Kidney glomerular epithelial cell (primary cell): ENCODE measurements around the gene NDFIP1.
"Not testable (repeated sequence)": the region's sequence is repeated elsewhere in the genome, so short reads cannot be mapped to it uniquely, and the experiment has no call there.

Experiments
- DNase-seq: peaks from one replicate; lab custom pipeline; 2025; lab: John Stamatoyannopoulos, UW

The NDFIP1 gene

DNA sequence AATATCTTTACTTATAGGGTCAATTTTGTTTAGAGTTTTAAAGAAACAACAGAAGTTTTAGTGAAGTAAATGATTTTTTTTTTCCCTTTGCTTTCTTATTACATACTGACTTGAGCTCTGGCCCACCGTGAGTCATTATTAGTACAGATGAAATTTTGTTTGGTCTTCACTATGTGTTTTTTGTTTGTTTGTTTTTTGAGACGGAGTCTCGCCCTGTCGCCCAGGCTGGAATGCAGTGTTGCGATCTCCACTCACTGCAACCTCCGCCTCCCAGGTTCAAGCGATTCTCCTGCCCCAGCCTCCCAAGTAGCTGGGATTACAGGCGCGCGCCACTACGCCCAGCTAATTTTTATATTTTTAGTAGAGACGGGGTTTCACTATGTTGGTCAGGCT lies 45.9 kb downstream of the NDFIP1 start:
- not testable (repeated sequence) for DNase-seq

DNA sequence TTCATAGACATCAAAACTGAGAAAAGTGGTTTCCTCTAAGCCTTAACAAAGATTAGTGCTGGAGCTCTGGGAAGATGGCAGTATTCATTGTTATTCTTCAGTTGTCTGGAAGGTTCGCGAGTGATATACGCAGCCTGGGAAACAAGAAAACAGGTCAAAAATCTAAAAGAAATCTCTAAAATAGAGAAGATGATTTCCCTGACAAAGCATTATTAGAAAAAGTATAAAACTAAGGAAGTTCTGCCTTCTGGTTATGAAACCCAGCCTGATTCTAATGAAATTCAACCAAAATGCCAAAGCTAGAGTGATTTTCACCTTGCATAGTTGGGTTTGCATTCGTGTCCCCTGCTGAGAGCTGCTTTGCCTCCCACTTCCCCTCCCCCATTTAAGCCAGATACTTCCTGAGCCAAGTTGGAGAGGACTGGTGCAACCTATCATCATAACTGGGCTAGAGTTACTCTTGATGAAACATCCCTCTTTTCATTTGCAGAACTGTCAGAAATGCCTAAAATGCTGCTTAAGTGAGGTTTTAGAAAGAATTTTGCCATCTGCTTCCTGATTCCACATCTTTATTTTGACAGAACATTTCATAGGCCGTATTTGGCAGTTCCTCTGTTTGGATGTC lies 48.4 kb downstream of the NDFIP1 start:
- no peak for DNase-seq

GRCh38 chr5:142159354-142159753 lies 50.8 kb downstream of the NDFIP1 start:
- no peak for DNase-seq

- no peak for DNase-seq
Observed at GRCh38 chr5:142164315-142164714, 55.7 kb downstream of the NDFIP1 start.

DNA sequence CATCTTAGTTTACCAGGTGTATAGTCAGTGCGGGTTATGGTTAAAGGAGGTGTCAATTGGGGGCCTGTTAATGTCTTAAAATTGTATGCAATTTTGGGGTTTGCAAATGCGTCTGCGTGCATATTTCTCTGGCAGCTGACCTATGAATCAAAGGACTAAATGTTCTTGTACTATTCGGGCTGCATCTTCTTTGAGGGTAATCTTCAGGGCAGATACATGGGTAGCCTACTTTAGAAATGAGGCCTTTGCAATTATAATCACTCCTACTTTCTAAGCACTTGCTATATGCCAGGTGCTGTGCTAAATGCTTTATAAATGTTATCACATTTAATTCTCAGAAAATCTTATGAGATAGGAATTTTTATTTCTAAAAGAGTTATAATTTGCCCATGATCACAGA lies 58.2 kb downstream of the NDFIP1 start:
- DNase-seq = no peak

DNA sequence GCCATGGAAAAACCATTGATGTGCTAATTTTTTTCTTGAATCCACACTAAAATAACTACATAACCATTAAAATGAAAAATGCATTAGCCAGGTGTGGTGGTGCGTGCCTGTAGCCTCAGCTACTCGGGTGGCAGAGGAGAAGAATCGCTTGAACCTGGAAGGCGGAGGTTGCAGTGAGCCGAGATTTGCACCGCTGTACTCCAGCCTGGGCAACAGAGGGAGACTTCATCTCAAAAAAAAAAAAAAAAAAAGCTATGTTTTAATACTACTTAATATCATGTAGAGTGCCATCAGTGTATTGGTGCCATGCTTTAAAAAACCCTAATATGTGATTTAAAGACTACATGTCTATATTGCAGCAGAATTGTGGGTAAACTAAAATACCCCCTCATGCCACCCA lies 58.9 kb downstream of the NDFIP1 start:
- DNase-seq = no peak

- no peak for DNase-seq
Observed at GRCh38 chr5:142168365-142168764, 59.8 kb downstream of the NDFIP1 start.

- DNase-seq = no peak
Observed at GRCh38 chr5:142170254-142170953, 61.8 kb downstream of the NDFIP1 start.

GRCh38 chr5:142171270-142171669 lies 62.7 kb downstream of the NDFIP1 start:
- DNase-seq = no peak

GRCh38 chr5:142175039-142175438 lies 66.5 kb downstream of the NDFIP1 start:
- no peak for DNase-seq

DNA sequence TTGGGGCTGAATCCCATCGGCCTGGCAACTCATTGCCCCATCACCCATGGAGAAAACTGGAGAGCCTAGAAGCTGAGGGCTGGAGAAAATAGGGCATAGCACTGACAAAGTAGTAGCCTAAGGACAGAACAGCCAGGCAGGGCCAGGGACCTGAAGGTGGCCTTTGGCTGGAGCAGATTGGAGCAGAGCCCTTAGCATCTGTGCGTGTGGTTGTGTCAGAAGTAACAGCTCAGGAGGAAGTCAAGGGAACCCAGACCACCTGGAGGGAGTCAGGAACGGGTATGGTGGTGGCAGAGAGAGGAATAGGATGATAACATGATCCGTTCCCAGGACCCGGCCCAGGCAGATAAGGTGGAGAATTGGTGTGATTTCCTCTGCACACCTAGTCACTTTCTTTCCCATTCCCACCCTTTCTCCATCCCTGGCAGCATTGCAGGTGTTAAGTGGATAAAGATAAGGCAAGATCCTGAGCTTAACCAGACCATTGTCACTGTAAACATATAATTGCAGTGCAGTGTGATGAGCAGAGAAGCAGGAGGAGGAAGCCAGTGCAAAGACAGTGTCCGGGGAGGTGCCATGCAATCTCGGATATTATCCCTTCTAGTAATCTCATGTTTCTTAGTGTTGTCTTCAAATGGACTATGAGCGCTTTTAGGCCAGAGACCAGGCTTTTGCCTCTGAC lies 67.0 kb downstream of the NDFIP1 start:
- no peak for DNase-seq

- DNase-seq = no peak
Observed at GRCh38 chr5:142176255-142176654, 67.7 kb downstream of the NDFIP1 start.

GRCh38 chr5:142178651-142179050 lies 70.1 kb downstream of the NDFIP1 start:
- DNase-seq = no peak

DNA sequence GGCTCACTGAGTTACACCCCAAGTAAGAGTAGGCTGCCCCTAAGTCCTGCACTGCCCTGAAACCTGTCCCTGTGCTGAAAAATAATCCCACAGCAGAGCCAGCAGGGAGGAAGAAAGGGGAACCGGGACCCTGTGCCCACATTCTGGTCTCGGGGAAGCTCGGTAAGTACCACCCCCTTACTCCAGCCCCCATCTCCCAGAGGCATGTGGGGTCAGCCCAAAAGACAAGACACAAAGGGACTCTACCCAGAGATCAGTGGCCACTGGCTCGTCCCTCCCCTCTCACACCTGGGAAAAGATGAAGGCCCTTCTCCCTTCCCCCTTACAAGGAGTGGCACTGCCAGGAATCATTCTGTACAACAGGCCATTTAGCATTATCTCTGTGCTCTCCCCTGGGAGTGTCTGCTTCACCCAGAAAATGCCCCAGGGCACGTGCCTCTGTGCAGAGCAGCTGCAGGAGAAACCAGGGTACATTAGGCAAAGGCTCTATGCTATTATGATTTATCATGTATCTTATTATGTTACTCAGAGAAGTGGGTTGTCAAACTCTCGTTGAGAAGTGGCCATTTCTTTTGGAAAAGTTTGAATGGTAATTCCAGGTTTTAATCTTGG lies 71.3 kb downstream of the NDFIP1 start:
- DNase-seq = no peak

DNA sequence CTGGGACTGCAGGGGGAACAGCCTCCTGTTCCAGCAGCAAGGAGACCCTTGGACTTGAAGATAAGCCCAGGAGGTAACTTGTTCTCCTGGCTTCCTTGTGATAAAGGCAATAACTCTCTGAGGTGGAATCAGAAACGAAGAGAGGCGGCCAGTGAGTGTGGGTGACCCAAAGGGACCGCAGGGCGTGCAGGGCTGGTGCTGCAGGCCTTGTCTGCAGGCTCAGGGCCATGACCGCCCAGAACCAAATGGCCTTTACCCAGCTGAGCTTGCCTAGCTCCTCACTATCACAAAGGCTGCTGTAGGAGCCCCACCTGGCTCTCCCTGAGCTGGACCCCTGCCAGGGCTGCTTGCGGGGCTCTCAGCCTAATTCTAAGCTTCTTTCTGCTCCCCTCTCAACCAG lies 72.5 kb downstream of the NDFIP1 start:
- DNase-seq = no peak

GRCh38 chr5:142181547-142182163 lies 73.1 kb downstream of the NDFIP1 start:
- no peak for DNase-seq

- DNase-seq = no peak
Observed at GRCh38 chr5:142182840-142183239, 74.3 kb downstream of the NDFIP1 start.

DNA sequence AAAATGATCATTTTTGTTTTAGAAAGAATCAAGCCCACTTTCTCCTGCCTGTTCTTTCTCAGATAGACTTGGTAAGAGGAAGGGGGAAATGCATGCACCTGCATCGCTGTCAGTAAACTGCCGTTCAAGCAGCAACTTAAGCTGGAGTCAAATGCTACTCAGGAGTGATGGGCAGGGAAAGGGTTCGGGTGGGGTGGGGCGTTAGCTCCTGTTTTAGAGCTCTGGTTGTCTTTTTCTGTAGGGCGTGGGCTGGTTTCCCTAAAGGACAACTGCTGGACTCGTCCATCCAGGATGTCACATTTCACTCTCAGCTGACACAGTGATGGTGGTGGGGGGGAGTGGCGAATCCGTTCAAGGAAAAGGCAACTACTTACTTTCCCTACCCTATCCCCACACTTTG lies 75.0 kb downstream of the NDFIP1 start:
- DNase-seq = no peak

- no peak for DNase-seq
Observed at GRCh38 chr5:142184988-142185387, 76.4 kb downstream of the NDFIP1 start.

- DNase-seq = no peak
Observed at GRCh38 chr5:142186514-142186856, 77.9 kb downstream of the NDFIP1 start.

DNA sequence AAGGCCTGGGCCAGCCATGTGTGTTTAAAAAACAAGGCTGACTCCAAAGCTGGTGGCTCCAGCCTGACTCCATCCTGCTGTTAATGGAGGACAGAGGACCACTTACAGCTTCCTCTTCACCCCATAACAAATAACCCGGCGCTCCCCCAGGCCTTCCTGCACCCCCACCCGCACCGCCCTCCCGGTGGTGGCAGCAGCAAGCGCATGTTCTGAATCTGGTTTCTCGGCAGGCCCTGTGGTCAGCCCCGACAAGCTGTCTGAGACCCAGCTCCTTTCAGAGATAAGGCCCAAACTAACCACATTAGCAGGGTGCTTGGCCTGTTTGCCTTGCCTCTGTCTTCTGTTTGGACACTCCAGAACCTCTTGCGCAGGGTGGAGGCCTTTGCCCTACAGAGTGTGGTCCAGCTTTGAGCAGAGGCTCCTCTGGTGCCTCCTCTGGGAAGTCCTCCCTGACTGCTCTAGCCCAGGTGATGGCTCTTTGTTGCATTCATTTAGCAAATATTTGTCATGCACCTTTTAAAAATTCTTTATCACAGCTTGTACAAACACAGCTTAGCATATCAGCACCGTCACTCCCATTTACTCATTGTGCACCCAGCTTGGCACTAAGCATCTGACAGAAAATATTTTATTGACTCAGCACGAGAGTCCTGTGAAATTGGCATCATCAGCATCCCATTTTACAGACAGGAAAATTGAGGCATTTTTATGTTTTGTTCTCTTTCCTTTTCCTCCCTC lies 78.4 kb downstream of the NDFIP1 start:
- DNase-seq = no peak

DNA sequence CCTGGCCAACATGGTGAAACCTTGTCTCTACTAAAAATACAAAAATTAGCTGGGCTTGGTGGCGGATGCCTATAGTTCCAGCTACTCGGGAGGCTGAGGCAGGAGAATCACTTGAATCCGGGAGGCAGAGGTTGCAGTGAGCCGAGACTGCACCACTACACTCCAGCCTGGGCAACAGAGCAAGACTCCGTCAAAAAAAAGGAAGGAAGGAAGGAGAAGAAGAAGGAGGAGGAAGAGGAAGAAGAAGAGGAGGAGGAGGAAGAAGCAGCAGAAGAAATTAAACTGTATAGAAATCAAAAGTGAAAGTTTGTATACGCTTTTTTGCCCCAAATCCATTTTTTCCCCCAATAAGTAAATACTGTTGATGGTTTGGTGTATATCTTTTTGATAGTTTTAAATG lies 80.1 kb downstream of the NDFIP1 start:
- DNase-seq = not testable (repeated sequence)
